Esophagus squamous epithelium (tissue), 5 donors: ENCODE results near the gene CNTNAP2. TPM values are rescaled to one million over a fixed set of nuclear protein-coding genes. Genes with fewer than 3 reads are reported as not detected.

Experiments
- DNase-seq: peaks from one replicate; lab custom pipeline; 2025; lab: John Stamatoyannopoulos, UW
- H3K27ac ChIP-seq, 4 donors: fragments of 200-600 bp; sonication (generic); one replicate each; pipeline ENCODE4 v1.5.1; 2016 to 2019; ENCODE audit warnings: mild to moderate bottlenecking in 1 of 4
- H3K27me3 ChIP-seq, 4 donors: fragments of 200-600 bp; sonication (generic); 1 replicate in 3 of 4; 2 replicates in 1 of 4; pipeline versions ENCODE4 v1.5.1 to v1.6.0; 2017 to 2021; ENCODE audit warnings: antibody characterized with exemption in 1 of 4
- H3K36me3 ChIP-seq, 3 donors: fragments of 200-600 bp; sonication (generic); one replicate each; pipeline ENCODE4 v1.5.1; 2016 to 2019
- H3K4me1 ChIP-seq, 3 donors: fragments of 200-600 bp; sonication (generic); one replicate each; pipeline ENCODE4 v1.5.1; 2017 to 2019
- H3K4me3 ChIP-seq, 4 donors: fragments of 200-600 bp; sonication (generic); 1 replicate in 3 of 4; 2 replicates in 1 of 4; pipeline ENCODE4 v1.5.1; 2016 to 2019; ENCODE audit warnings: mild to moderate bottlenecking in 2 of 4, moderate library complexity in 1 of 4
- H3K9me3 ChIP-seq, 3 donors: fragments of 200-600 bp; sonication (generic); one replicate each; pipeline ENCODE4 v1.5.1; 2016 to 2019
- CTCF ChIP-seq, 6 experiments: fragments of 450-650 bp in 4 of 6; fragments of 200-600 bp in 2 of 6; sonication (generic) in 2 of 6; IDR thresholded peaks; one replicate each; pipeline ENCODE4 v1.5.1; 2016 to 2019; ENCODE audit warnings: antibody characterized with exemption in 6 of 6, mild to moderate bottlenecking in 4 of 6, moderate library complexity in 4 of 6
- POLR2A ChIP-seq, 4 donors: fragments of 450-650 bp; IDR thresholded peaks; one replicate each; pipeline ENCODE4 v1.6.1; 2017; ENCODE audit warnings: antibody characterized with exemption in 4 of 4, mild to moderate bottlenecking in 4 of 4, moderate library complexity in 3 of 4
- WGBS, 2 donors: methylation state at CpG; one replicate each; pipeline ENCODE4 v1.1.5; 2018; 5-methylcytosine and 5-hydroxymethylcytosine counted together
- intact Hi-C: fragments of 100-400 bp; cut with DNase I; formaldehyde crosslinking; loops from one replicate; pipeline ENCODE4 v1.15.0; 2022
- total RNA-seq, 4 donors: library from RNA; depleted of rRNA; stranded (reverse); fragments of >200 nt; gene quantifications; one replicate each; pipeline ENCODE4 v1.1.0, GENCODE V29; 2016
- donor health status: DM: yes; HTN: yes; CAD: no.

CNTNAP2 gene
- total RNA-seq, 4 donors from 2014 or later = 0.95 to 2.3 (median 1.2) TPM

- H3K36me3 ChIP-seq = no peaks in the 10 kb centered on the region
- H3K9me3 ChIP-seq = no peaks in the 10 kb centered on the region
- H3K27me3 ChIP-seq = peaks cover 0 to 16% (median 0%) of the 10 kb centered on the region in 4 donors
- WGBS, 2 donors = 79 to 83% methylated on average over 12 of the region's 12 CpGs
- H3K4me1 ChIP-seq = peaks cover 0 to 18% (median 0%) of the 10 kb centered on the region in 3 donors
- intact Hi-C loops = no loop called here
- DNase-seq = no peak
- TF ChIP-seq POLR2A (IDR thresholded peaks at IDR 0.05) (no peak), CTCF (IDR thresholded peaks at IDR 0.05) (no peak)
- no peak overlapping the region for H3K4me3 ChIP-seq
- H3K27ac ChIP-seq = no peak overlapping the region
Measured at GRCh38 chr7:148395990-148396716, 2279.6 kb downstream of the CNTNAP2 start.

- TF ChIP-seq CTCF (IDR thresholded peaks at IDR 0.05) (no peak), POLR2A (IDR thresholded peaks at IDR 0.05) (no peak)
- intact Hi-C loops = no loop called here
- no peak for DNase-seq
- H3K36me3 ChIP-seq = no peaks in the 10 kb centered on the region
- no peak overlapping the region for H3K4me3 ChIP-seq
- no peak overlapping the region for H3K27ac ChIP-seq
- H3K27me3 ChIP-seq = peaks cover 0 to 16% (median 0%) of the 10 kb centered on the region in 4 donors
- peaks cover 0 to 18% (median 0%) of the 10 kb centered on the region in 3 donors for H3K4me1 ChIP-seq
- H3K9me3 ChIP-seq = no peaks in the 10 kb centered on the region
- WGBS, 2 donors = 44 to 62% methylated on average over 1 of the region's 1 CpG
Measured at GRCh38 chr7:148397056-148397455, 2280.5 kb downstream of the CNTNAP2 start.

GRCh38 chr7:148397551-148397950 is 2280.9 kb downstream of the CNTNAP2 start:
- H3K4me3 ChIP-seq = no peak overlapping the region
- no peaks in the 10 kb centered on the region for H3K9me3 ChIP-seq
- H3K36me3 ChIP-seq = no peaks in the 10 kb centered on the region
- intact Hi-C loops = no loop called here
- no peak for DNase-seq
- 8 to 31% methylated on average over 4 of the region's 4 CpGs for WGBS, 2 donors
- TF ChIP-seq POLR2A (IDR thresholded peaks at IDR 0.05) = no peak
- no peak for TF ChIP-seq CTCF (IDR thresholded peaks at IDR 0.05)
- H3K4me1 ChIP-seq = peaks cover 0 to 22% (median 0%) of the 10 kb centered on the region in 3 donors
- H3K27ac ChIP-seq = no peak overlapping the region
- peaks cover 0 to 16% (median 0%) of the 10 kb centered on the region in 4 donors for H3K27me3 ChIP-seq

- no peak for TF ChIP-seq POLR2A (IDR thresholded peaks at IDR 0.05)
- no peak for TF ChIP-seq CTCF (IDR thresholded peaks at IDR 0.05)
- intact Hi-C loops = no loop called here
- Histone ChIP-seq H3K27ac (no peak overlapping the region), H3K4me1 (peaks cover 0 to 26% (median 0%) of the 10 kb centered on the region in 3 donors), H3K4me3 (no peak overlapping the region), H3K9me3 (no peaks in the 10 kb centered on the region), H3K27me3 (peaks cover 0 to 16% (median 0%) of the 10 kb centered on the region in 4 donors), H3K36me3 (no peaks in the 10 kb centered on the region)
- no peak for DNase-seq
- WGBS, 2 donors = 48 to 87% methylated on average over 5 of the region's 5 CpGs
Measured at GRCh38 chr7:148397985-148398384, 2281.4 kb downstream of the CNTNAP2 start.

GRCh38 chr7:148398844-148399365 is 2282.3 kb downstream of the CNTNAP2 start:
- Histone ChIP-seq H3K36me3 (no peaks in the 10 kb centered on the region), H3K27me3 (peaks cover 0 to 16% (median 0%) of the 10 kb centered on the region in 4 donors), H3K27ac (peak overlapping the region in 1 of 4 donors; percentile 27), H3K9me3 (no peaks in the 10 kb centered on the region), H3K4me1 (peaks cover 0 to 30% (median 0%) of the 10 kb centered on the region in 3 donors), H3K4me3 (no peak overlapping the region)
- intact Hi-C loops = no loop called here
- TF ChIP-seq POLR2A (IDR thresholded peaks at IDR 0.05) = no peak
- no peak for TF ChIP-seq CTCF (IDR thresholded peaks at IDR 0.05)
- WGBS, 2 donors = 65 to 78% methylated on average over 7 of the region's 7 CpGs
- no peak for DNase-seq
